ENCODE data around the gene UBXN11.

DNA sequence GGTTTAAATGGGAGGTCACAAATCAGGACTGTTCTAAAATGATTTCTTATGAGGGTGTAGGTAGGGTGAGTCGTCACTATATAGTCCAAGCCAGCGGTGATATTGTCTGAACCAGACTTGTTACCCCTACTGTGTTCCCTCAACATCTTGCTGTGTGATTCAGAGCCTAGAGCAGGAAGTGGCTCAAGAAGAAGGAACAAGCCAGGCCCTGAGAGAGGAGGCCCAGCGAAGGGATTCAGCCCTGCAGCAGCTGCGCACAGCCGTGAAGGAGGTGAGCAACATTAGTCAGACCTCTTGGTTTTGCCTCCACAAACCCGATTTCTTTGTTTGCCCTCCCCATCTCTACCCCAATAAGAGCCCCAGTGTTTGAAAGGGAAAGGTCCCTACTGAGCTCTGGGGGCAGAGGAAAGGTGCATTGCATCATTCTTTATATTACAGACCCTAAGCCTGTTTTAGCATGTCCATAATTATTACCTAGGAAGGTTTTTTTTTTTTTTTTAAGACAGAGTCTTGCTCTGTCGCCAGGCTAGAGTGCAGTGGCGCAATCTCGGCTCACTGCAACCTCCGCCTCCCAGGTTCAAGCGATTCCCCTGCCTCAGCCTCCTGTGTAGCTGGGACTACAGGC, 31.5 kb downstream of the UBXN11 start:
- no peak for TF ChIP-seq EZH2 (IDR thresholded peaks at IDR 0.05; ENCODE audit: borderline replicate concordance, low read depth, low read length, severe bottlenecking)
- TF ChIP-seq, protein P1, sequence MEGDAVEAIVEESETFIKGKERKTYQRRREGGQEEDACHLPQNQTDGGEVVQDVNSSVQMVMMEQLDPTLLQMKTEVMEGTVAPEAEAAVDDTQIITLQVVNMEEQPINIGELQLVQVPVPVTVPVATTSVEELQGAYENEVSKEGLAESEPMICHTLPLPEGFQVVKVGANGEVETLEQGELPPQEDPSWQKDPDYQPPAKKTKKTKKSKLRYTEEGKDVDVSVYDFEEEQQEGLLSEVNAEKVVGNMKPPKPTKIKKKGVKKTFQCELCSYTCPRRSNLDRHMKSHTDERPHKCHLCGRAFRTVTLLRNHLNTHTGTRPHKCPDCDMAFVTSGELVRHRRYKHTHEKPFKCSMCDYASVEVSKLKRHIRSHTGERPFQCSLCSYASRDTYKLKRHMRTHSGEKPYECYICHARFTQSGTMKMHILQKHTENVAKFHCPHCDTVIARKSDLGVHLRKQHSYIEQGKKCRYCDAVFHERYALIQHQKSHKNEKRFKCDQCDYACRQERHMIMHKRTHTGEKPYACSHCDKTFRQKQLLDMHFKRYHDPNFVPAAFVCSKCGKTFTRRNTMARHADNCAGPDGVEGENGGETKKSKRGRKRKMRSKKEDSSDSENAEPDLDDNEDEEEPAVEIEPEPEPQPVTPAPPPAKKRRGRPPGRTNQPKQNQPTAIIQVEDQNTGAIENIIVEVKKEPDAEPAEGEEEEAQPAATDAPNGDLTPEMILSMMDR (IDR thresholded peaks at IDR 0.05; ENCODE audit: borderline replicate concordance, extremely low read depth, low read length, poor library complexity, severe bottlenecking), result no peak

Measured in DND-41 (cell line).